ENCODE measurements around the gene SPTBN1. TPM values are rescaled to one million over a fixed set of nuclear protein-coding genes. Genes with fewer than 3 reads are reported as not detected.
A peak's percentile ranks its signal among the peaks of the same experiment; 100 is the strongest.

SPTBN1 gene
- total RNA-seq, 1 experiment from 2014 or later, result 262 TPM

DNA sequence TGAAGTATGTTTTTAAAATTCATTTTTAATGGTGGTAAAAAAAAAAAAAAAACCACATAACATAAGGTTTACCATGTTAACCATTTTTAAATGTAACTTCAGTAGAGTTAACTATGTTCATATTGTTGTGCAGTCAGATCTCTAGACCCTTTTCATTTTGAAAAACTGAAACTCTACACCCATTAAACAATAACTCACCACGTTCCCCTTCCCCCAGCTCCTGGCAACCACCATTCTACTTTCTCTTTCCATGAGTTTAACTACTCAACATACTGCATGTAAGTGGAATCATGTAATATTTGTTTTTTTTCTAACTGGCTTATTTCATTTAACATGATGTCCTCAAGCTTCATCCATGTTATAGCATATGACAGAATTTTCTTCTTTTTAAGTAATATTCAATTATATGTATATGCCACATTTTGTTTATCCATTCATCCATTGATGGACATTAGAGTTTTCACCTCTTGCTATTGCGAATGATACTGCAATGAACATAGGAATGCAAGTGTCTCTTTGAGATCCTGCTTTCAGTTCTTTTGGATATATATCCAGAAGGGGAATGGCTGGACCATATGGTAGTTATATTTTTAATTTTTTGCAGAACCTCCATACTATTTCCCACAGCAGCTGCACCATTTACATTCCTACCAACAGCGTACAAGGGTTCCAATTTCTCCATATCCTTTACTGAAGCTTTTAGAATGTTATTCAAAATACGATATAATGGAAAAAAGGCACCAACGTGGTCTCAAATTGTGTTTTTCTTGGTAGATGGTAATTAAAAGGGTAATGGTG is 91.0 kb downstream of the SPTBN1 start:
- H3K79me2 ChIP-seq (ENCODE audit: low read depth), result 0 out of 2 replicates have a peak, but pooled peaks cover 8% of the 10 kb centered on the region
- no TSS peak for BruUV-seq (replicated peaks)
- POLR2A ChIA-PET (ENCODE audit: unreplicated experiment), result no interaction called here

DNA sequence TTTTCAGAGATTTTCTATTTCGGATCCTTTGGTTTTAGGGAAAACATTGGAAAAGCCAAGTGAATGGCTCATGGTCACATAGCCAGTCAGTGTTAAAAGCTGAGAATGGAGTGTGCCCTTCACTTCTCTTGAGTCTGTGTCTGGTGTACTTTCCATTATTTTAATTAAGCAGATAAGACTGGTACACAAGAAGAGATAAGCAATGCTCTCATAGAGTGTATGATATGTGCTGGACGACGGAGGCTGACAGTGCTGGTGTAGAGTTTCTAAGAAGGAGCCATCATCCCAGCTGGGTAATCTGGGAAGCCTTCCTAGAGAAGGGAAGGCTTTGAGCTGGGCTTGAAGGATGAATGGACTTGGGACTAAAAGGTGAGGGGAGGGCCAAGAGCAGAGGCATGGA is 93.3 kb downstream of the SPTBN1 start:
- no peaks in the 10 kb centered on the region for H3K9me2 ChIP-seq (ENCODE audit: insufficient read depth)
- no peaks in the 10 kb centered on the region for H3K36me3 ChIP-seq (ENCODE audit: low read depth)
- intact Hi-C loops (cut with micrococcal nuclease; ENCODE audit: unreplicated experiment), result no loop called here
- H3K9me3 ChIP-seq (ENCODE audit: insufficient read depth, low read depth), result no peaks in the 10 kb centered on the region
- no TSS peak for BruUV-seq (replicated peaks)
- POLR2A ChIA-PET (ENCODE audit: unreplicated experiment), result interaction anchor here (0.6 to 0.8 kb wide), 2 partner anchors 11 to 51 kb away, joined by 3 to 4 read pairs; no protein-coding TSS in a partner anchor
- H3K27ac ChIP-seq, result peak overlapping the region; percentile 20; the same call in 1 of the 2 replicates
- CTCF ChIA-PET, result interaction anchor here (0.6 kb wide), 1 partner anchor 623 kb away, joined by 4 read pairs; no protein-coding TSS in a partner anchor
- no peak overlapping the region for H3K4me3 ChIP-seq
- peaks cover 52% of the 10 kb centered on the region for H3K4me1 ChIP-seq (replicated peaks; ENCODE audit: insufficient read depth)
- DNase-seq, result no peak
- H3F3A ChIP-seq (ENCODE audit: insufficient read depth, low read depth), result peaks cover 42% of the 10 kb centered on the region
- no peaks in the 10 kb centered on the region for H3K27me3 ChIP-seq (ENCODE audit: insufficient read depth, low read depth)
- no peak overlapping the region for H2AFZ ChIP-seq
- 0 out of 2 replicates have a peak, but pooled peaks cover 8% of the 10 kb centered on the region for H3K79me2 ChIP-seq (ENCODE audit: low read depth)
- no peaks in the 10 kb centered on the region for H4K20me1 ChIP-seq (ENCODE audit: insufficient read depth)
- TF ChIP-seq EZH2 (IDR thresholded peaks at IDR 0.05; ENCODE audit: low read depth), result no peak
- TF ChIP-seq, protein P1, sequence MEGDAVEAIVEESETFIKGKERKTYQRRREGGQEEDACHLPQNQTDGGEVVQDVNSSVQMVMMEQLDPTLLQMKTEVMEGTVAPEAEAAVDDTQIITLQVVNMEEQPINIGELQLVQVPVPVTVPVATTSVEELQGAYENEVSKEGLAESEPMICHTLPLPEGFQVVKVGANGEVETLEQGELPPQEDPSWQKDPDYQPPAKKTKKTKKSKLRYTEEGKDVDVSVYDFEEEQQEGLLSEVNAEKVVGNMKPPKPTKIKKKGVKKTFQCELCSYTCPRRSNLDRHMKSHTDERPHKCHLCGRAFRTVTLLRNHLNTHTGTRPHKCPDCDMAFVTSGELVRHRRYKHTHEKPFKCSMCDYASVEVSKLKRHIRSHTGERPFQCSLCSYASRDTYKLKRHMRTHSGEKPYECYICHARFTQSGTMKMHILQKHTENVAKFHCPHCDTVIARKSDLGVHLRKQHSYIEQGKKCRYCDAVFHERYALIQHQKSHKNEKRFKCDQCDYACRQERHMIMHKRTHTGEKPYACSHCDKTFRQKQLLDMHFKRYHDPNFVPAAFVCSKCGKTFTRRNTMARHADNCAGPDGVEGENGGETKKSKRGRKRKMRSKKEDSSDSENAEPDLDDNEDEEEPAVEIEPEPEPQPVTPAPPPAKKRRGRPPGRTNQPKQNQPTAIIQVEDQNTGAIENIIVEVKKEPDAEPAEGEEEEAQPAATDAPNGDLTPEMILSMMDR (conservative IDR thresholded peaks at IDR 0.05), result no peak
- H3K4me2 ChIP-seq, result peak overlapping the region; percentile 52

More for the DNA sequence above, 91.0 kb downstream of the SPTBN1 start:
- DNase-seq, result peak in 1 of 2 experiments; percentile 11
- Histone ChIP-seq H3K27me3 (ENCODE audit: insufficient read depth, low read depth) (no peaks in the 10 kb centered on the region), H2AFZ (no peak overlapping the region), H3K9me3 (ENCODE audit: insufficient read depth, low read depth) (no peaks in the 10 kb centered on the region), H3F3A (ENCODE audit: insufficient read depth, low read depth) (peaks cover 42% of the 10 kb centered on the region), H3K4me1 (replicated peaks; ENCODE audit: insufficient read depth) (peaks cover 52% of the 10 kb centered on the region), H3K4me2 (no peak overlapping the region), H3K4me3 (no peak overlapping the region), H3K9me2 (ENCODE audit: insufficient read depth) (no peaks in the 10 kb centered on the region), H3K27ac (peak overlapping the region; percentile 92), H3K36me3 (ENCODE audit: low read depth) (no peaks in the 10 kb centered on the region), H4K20me1 (ENCODE audit: insufficient read depth) (no peaks in the 10 kb centered on the region)
- CTCF ChIA-PET, result no interaction called here
- TF ChIP-seq EZH2 (IDR thresholded peaks at IDR 0.05; ENCODE audit: low read depth), result no peak
- TF ChIP-seq, protein P1 (conservative IDR thresholded peaks at IDR 0.05), result no peak
- intact Hi-C loops (cut with micrococcal nuclease; ENCODE audit: unreplicated experiment), result no loop called here

DNA sequence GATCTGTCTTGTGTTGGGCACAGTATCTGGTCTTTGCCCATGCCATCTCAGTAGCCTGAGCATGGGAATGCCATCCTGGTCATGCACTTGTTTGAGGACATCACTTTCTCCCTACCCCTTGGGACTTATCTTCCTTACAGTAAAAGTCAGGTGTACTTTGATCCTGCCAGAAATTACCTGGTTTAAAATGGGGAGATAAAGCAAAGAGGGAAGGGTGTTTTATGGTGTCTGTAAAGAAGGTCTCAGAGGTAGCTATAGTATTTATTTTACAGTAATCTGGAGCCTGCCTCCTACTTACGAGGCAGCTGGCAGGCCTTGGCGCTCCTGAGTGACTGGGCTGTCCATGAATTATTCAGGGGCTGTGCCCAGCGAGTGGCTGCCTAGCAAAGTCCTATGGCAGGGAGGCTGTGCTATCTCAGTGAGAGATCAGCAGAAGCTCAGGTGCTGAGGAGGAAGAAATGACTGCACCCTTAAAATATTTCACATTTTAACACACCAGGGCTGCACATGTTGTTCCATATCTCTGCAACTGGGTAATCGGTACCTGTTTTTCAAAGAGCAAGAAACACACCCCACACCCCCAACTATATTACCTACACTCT is 93.9 kb downstream of the SPTBN1 start:
- Histone ChIP-seq H3K27me3 (ENCODE audit: insufficient read depth, low read depth) (no peaks in the 10 kb centered on the region), H3K9me2 (ENCODE audit: insufficient read depth) (no peaks in the 10 kb centered on the region), H2AFZ (no peak overlapping the region), H3F3A (ENCODE audit: insufficient read depth, low read depth) (peaks cover 40% of the 10 kb centered on the region), H3K27ac (peak overlapping the region; percentile 20), H3K36me3 (ENCODE audit: low read depth) (no peaks in the 10 kb centered on the region), H3K79me2 (ENCODE audit: low read depth) (0 out of 2 replicates have a peak, but pooled peaks cover 8% of the 10 kb centered on the region), H3K4me1 (replicated peaks; ENCODE audit: insufficient read depth) (peaks cover 56% of the 10 kb centered on the region), H3K9me3 (ENCODE audit: insufficient read depth, low read depth) (no peaks in the 10 kb centered on the region), H3K4me2 (peak overlapping the region; percentile 52), H3K4me3 (no peak overlapping the region), H4K20me1 (ENCODE audit: insufficient read depth) (no peaks in the 10 kb centered on the region)
- TF ChIP-seq, protein P1 (conservative IDR thresholded peaks at IDR 0.05), result no peak
- TF ChIP-seq EZH2 (IDR thresholded peaks at IDR 0.05; ENCODE audit: low read depth), result no peak
- CTCF ChIA-PET, result no interaction called here
- no TSS peak for BruUV-seq (replicated peaks)
- POLR2A ChIA-PET (ENCODE audit: unreplicated experiment), result interaction anchor here (0.5 to 0.9 kb wide), 8 partner anchors 10 to 1421 kb away, joined by 3 to 13 read pairs (median 4); no protein-coding TSS in a partner anchor
- peak; percentile 79 to 94 for DNase-seq
- intact Hi-C loops (cut with micrococcal nuclease; ENCODE audit: unreplicated experiment), result loop anchor here (1.0 to 2.0 kb wide), 3 partner anchors 17 to 51 kb away; no protein-coding TSS in a partner anchor

All from PC-9 (cell line).